ENCODE measurements around the gene HAUS5.

The HAUS5 gene

GRCh38 chr19:35623327-35624010 is 10.9 kb downstream of the HAUS5 start:
- TF ChIP-seq MAX (IDR thresholded peaks at IDR 0.05) (no peak), YY1 (IDR thresholded peaks at IDR 0.05; ENCODE audit: low read depth) (no peak), CEBPB (IDR thresholded peaks at IDR 0.05) (no peak), TCF12 (IDR thresholded peaks at IDR 0.05; ENCODE audit: low read depth) (no peak), EP300 (IDR thresholded peaks at IDR 0.05; ENCODE audit: borderline replicate concordance) (no peak), NFIC (IDR thresholded peaks at IDR 0.05) (no peak), CREB1 (IDR thresholded peaks at IDR 0.05; ENCODE audit: low read depth) (no peak)

- no peak for TF ChIP-seq TEAD4 (IDR thresholded peaks at IDR 0.05)
- no peak for TF ChIP-seq EGR1 (IDR thresholded peaks at IDR 0.05)
- no peak for TF ChIP-seq TAF1 (IDR thresholded peaks at IDR 0.05; ENCODE audit: low read depth)
- TF ChIP-seq YY1 (IDR thresholded peaks at IDR 0.05; ENCODE audit: low read depth) = no peak
- TF ChIP-seq RAD21 (IDR thresholded peaks at IDR 0.05; ENCODE audit: low read depth) = no peak
- no peak for TF ChIP-seq CEBPB (IDR thresholded peaks at IDR 0.05)
- TF ChIP-seq NFIC (IDR thresholded peaks at IDR 0.05) = no peak
- TF ChIP-seq FOXM1 (IDR thresholded peaks at IDR 0.05; ENCODE audit: borderline replicate concordance, low read depth) = no peak
- TF ChIP-seq CREB1 (IDR thresholded peaks at IDR 0.05; ENCODE audit: low read depth) = no peak
- TF ChIP-seq REST (IDR thresholded peaks at IDR 0.05; ENCODE audit: low read depth) = no peak
- no peak for TF ChIP-seq EP300 (IDR thresholded peaks at IDR 0.05; ENCODE audit: borderline replicate concordance)
- TF ChIP-seq TCF12 (IDR thresholded peaks at IDR 0.05; ENCODE audit: low read depth) = no peak
- no peak for TF ChIP-seq MAX (IDR thresholded peaks at IDR 0.05)
- TF ChIP-seq ZBTB7A (IDR thresholded peaks at IDR 0.05; ENCODE audit: low read depth) = no peak
Measured at GRCh38 chr19:35628264-35628564, 15.7 kb downstream of the HAUS5 start.

- TF ChIP-seq TAF1 (IDR thresholded peaks at IDR 0.05; ENCODE audit: low read depth) (no peak; the same call in none of the 2 replicates), CREB1 (IDR thresholded peaks at IDR 0.05; ENCODE audit: low read depth) (peak; percentile 100), ZBTB7A (IDR thresholded peaks at IDR 0.05; ENCODE audit: low read depth) (0 out of 2 replicates have a peak, but pooled peaks have one; percentile 65), EP300 (IDR thresholded peaks at IDR 0.05; ENCODE audit: borderline replicate concordance) (no peak), YY1 (IDR thresholded peaks at IDR 0.05; ENCODE audit: low read depth) (no peak), MAX (IDR thresholded peaks at IDR 0.05) (peak; percentile 23; the same call in 1 of the 2 replicates)
Measured at GRCh38 chr19:35628565-35629331, 16.2 kb downstream of the HAUS5 start, which contains the start of gene RBM42. Gene RBM42 (plus strand): TSS chr19:35629036. CDS start chr19:35629154, 118 bp downstream.

GRCh38 chr19:35629332-35629633 is 16.7 kb downstream of the HAUS5 start:
- TF ChIP-seq EP300 (IDR thresholded peaks at IDR 0.05; ENCODE audit: borderline replicate concordance) (no peak), EGR1 (IDR thresholded peaks at IDR 0.05) (no peak), MAX (IDR thresholded peaks at IDR 0.05) (no peak), CREB1 (IDR thresholded peaks at IDR 0.05; ENCODE audit: low read depth) (no peak), REST (IDR thresholded peaks at IDR 0.05; ENCODE audit: low read depth) (no peak)

- TF ChIP-seq ZBTB7A (IDR thresholded peaks at IDR 0.05; ENCODE audit: low read depth) (no peak), EGR1 (IDR thresholded peaks at IDR 0.05) (no peak), MAX (IDR thresholded peaks at IDR 0.05) (no peak), CREB1 (IDR thresholded peaks at IDR 0.05; ENCODE audit: low read depth) (no peak)
Measured at GRCh38 chr19:35633727-35634440, 21.3 kb downstream of the HAUS5 start.

- TF ChIP-seq FOXM1 (IDR thresholded peaks at IDR 0.05; ENCODE audit: borderline replicate concordance, low read depth) (no peak), EGR1 (IDR thresholded peaks at IDR 0.05) (no peak), USF1 (IDR thresholded peaks at IDR 0.05) (no peak), REST (IDR thresholded peaks at IDR 0.05; ENCODE audit: low read depth) (no peak), CEBPB (IDR thresholded peaks at IDR 0.05) (no peak), TCF12 (IDR thresholded peaks at IDR 0.05; ENCODE audit: low read depth) (no peak), EP300 (IDR thresholded peaks at IDR 0.05; ENCODE audit: borderline replicate concordance) (no peak), TEAD4 (IDR thresholded peaks at IDR 0.05) (no peak), CREB1 (IDR thresholded peaks at IDR 0.05; ENCODE audit: low read depth) (no peak), TAF1 (IDR thresholded peaks at IDR 0.05; ENCODE audit: low read depth) (no peak), YY1 (IDR thresholded peaks at IDR 0.05; ENCODE audit: low read depth) (no peak), ZBTB7A (IDR thresholded peaks at IDR 0.05; ENCODE audit: low read depth) (no peak), NFIC (IDR thresholded peaks at IDR 0.05) (no peak), RAD21 (IDR thresholded peaks at IDR 0.05; ENCODE audit: low read depth) (no peak)
Measured at GRCh38 chr19:35636651-35637050, 24.1 kb downstream of the HAUS5 start.

Measured in Ishikawa (cell line).